RKO (cell line): ENCODE results near the gene ATG16L1.

Source experiments
- DNase-seq: peaks from one replicate; pipeline ENCODE4 v3.0.0-alpha.2; 2016; ENCODE audit warnings: low spot score

Gene ATG16L1

DNA sequence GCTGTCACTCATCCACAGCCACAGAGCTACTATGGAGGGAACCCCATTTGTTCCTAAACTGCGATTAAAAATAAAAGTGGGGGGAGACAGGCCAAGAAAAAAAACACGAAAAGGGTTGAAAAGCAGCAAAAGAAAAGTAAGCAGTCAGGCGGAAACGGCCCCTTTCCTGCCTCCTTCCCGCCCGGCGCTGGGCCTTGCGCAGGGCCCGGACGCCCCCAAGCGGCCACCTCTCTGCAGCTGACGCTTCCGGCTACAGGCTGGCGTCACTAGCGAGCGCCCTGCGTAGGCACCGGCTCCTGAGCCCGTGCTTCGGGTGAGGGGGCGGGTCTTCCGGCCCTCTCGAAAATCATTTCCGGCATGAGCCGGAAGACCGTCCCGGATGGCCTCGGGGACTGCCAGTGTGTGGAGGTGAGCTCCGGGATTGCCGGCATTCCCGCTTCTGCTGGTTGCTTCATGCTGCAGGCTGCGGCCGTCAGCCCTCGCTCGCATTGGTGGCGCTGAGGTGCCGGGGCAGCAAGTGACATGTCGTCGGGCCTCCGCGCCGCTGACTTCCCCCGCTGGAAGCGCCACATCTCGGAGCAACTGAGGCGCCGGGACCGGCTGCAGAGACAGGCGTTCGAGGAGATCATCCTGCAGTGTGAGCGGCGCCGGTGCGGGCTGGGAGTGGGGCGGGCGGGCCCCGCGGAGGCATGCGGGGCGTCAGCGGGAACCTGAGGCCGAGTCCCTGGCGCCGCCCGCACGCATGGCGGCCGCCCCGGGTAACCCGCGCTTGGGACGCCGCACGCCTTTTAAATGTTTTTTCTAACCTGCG, at the start of gene ATG16L1:
Gene ATG16L1, plus strand, starts transcription at position 368 of the 811 bp plus-strand sequence. Its CDS starts 155 bp downstream, at position 523.
- DNase-seq = peak; percentile 97

GRCh38 chr2:233202531-233202944, 48.9 kb upstream of the ATG16L1 start:
- DNase-seq = no peak

- no peak for DNase-seq
Observed at GRCh38 chr2:233203060-233203459, 48.4 kb upstream of the ATG16L1 start.

- no peak for DNase-seq
Observed at GRCh38 chr2:233204286-233204936, 47.1 kb upstream of the ATG16L1 start.

DNA sequence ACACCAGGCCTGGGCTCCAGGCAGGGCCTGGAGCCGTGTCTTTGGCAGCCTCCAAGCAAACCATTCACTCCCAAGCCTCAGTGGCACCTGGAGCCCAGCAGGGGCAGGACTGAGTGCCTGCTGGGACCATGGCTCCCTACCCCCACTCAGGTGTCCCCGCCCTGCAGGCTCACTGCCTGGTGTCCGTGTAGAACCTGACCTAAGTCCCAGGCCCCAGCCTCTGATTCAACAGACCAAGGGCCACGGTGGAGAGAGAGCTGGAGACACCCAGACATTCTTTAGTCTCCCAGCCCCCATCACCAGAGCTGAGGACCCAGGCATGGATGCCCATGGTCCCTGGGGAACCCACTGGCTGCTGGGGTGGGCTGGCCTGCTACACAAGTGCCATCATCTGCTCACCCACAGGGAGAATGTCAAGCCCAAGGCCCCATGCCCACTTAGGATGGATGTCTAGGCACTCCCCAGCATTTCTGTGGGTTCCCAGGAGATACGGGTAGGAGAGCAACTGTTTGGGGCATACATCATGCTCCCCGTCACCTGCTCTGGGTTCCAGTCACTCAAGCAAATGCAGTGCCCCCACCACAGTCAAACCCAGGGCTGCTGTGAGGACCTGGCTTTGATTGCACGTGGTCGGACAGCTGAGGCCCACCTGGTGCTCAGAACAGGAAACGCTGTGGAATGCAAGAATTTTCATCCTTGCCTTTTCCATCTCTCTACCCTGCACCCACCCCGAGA, 42.9 kb upstream of the ATG16L1 start:
- DNase-seq = no peak

GRCh38 chr2:233209117-233209532, 42.3 kb upstream of the ATG16L1 start:
- no peak for DNase-seq

- no peak for DNase-seq
Observed at GRCh38 chr2:233209533-233210171, 41.8 kb upstream of the ATG16L1 start.

- DNase-seq = no peak
Observed at GRCh38 chr2:233210281-233210680, 41.2 kb upstream of the ATG16L1 start.

- DNase-seq = peak; percentile 61
Observed at GRCh38 chr2:233210843-233211547, 40.5 kb upstream of the ATG16L1 start.

- no peak for DNase-seq
Observed at GRCh38 chr2:233211548-233211895, 40.0 kb upstream of the ATG16L1 start.

- no peak for DNase-seq
Observed at GRCh38 chr2:233213011-233213410, 38.5 kb upstream of the ATG16L1 start.

- no peak for DNase-seq
Observed at GRCh38 chr2:233213975-233214374, 37.5 kb upstream of the ATG16L1 start.

DNA sequence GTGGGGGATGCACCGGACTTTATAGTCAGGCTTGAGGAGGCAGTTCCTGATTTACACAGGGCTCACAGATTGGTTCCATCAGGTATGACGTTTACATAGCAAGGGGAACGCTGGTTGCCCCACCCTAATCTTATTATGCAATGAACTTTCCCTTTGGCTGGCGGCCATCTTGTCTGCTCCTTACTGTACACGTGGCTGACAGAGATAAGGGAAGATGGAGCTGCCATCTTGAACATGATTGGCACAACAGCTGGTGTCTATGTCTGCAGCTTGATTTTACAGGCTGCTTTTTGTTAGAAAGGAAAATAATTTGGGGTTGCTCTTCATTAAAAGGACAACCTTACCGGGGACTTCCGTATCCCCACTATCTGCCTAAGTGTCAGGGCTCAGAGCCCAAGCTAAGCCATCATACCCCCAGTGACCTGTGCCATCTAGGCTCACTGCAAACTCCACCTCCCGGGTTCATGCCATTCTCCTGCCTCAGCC, 33.5 kb upstream of the ATG16L1 start:
- no peak for DNase-seq

GRCh38 chr2:233218836-233219235, 32.6 kb upstream of the ATG16L1 start:
- DNase-seq = no peak

DNA sequence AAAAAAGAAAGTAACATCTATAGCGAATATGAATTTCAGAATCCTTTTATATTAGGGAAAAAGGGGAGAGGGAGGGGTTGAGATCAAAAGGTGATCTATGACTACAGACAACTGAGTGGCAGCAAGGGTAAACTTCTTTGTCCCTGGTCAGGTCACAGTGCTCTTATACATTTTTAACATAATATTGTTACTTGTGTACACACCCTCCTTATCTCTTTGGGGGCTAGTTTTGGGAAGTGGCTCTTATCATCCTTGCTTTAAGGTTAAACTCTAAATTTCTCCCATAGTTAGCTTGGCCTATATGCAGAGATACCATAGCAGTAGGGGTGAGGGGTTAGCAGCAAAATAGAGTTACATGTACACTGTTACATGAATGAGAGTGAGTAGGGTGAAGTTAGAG, 31.6 kb upstream of the ATG16L1 start:
- DNase-seq = no peak

DNA sequence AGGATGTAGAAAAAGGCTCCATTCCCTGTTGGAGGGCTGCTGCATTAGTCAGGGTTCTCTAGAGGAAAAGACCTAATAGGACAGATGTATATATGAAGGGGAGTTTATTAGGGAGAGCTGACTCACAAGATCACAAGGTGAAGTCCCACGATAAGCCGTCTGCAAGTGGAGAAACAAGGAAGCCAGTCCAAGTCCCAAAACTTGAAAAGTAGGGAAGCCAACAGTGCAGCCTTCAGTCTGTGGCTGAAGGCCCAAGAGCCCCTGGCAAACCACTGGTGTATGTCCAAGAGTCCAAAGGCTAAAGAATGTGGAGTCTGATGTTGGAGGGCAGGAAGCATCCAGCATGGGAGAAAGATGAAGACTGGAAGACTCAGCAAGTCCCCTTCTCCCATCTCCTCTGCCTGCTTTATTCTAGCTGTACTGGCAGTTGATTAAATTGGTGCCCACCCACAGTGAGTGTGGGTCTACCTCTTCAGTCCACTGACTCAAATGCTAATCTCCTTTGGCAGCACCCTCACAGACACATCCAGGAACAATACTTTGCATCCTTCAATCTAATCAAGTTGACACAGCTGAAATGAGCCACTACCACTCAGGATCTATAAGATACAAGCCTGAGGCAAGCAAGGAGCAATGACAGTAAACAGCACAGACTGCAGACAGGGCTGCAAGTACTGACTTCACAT, 30.0 kb upstream of the ATG16L1 start:
- DNase-seq = no peak

DNA sequence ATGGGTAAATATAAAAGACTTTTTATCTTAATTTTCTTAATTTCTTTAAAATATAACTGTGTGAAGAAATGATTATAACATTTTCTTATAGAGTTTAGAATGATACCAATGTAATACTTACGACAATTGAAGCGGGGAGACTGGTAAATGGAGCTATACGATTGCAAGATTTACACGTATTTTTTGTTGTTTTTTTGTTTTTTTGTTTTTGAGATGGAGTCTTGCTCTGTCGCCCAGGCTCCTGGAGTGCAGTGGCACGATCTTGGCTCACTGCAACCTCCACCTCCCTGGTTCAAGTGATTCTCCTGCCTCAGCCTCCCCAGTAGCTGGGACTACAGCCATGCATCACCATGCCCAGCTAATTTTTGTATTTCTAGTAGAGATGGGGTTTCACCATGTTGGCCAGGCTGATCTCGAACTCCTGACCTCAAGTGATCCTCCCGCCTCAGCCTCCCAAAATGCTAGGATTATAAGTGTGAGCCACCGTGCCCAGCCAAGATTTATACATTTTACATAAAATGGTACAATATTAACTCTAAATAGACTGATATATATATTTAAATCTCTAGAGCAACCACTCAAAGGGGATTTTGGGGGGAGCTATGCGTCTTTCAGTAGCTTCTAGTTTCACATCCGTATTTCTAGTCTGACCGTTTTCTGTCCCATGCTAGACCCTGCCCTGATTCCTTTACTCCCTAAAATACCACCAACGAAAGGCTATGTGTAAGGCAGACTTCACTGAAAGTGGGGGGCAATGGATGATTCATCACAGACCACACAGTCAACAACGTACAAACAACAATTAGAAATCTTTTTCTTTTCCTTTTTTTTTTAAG, 28.2 kb upstream of the ATG16L1 start:
- no peak for DNase-seq

GRCh38 chr2:233225230-233226068, 26.0 kb upstream of the ATG16L1 start:
- no peak for DNase-seq

- no peak for DNase-seq
Observed at GRCh38 chr2:233226511-233227031, 24.9 kb upstream of the ATG16L1 start.
